Activated naive CD4-positive, alpha-beta T cell treated with anti-CD3 and anti-CD28 coated beads, Interleukin-2, amount 10 ng/mL, durations not matched to agents 5 hours and 36 hours (primary cell): ENCODE results near the gene OTOR. TPM values are rescaled to one million over a fixed set of nuclear protein-coding genes. Genes with fewer than 3 reads are reported as not detected.

Experiments
- total RNA-seq, 2 experiments: library from RNA; stranded (reverse); gene quantifications; one replicate each; pipeline ENCODE4 v1.2.3, GENCODE V29; 2021

The OTOR gene, protein sequence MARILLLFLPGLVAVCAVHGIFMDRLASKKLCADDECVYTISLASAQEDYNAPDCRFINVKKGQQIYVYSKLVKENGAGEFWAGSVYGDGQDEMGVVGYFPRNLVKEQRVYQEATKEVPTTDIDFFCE
- not detected for total RNA-seq

DNA sequence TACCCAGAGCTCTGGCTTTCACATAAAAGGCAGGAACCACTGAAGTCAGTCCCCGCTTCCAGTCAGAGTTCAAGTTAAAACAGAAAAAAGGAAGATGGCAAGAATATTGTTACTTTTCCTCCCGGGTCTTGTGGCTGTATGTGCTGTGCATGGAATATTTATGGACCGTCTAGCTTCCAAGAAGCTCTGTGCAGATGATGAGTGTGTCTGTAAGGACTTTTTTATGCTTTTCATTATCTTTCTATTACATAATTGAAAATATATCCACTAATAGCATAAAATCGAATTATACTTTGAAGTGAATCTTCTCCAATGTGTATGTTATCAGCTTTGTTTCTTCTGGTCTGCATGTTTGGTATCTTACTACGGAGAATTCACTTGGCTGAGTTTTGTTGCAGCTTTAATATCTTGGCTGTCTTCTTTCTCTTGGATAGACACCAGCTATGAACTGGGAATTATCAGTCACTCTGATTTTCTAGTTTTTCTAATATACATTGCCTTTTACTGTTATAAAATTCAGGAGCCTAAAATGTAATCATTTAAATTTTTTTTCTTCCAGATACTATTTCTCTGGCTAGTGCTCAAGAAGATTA, at the start of gene OTOR:
TSS of gene OTOR (plus strand) at position 51 of the 593 bp plus-strand sequence. CDS start at position 95, 44 bp downstream.

DNA sequence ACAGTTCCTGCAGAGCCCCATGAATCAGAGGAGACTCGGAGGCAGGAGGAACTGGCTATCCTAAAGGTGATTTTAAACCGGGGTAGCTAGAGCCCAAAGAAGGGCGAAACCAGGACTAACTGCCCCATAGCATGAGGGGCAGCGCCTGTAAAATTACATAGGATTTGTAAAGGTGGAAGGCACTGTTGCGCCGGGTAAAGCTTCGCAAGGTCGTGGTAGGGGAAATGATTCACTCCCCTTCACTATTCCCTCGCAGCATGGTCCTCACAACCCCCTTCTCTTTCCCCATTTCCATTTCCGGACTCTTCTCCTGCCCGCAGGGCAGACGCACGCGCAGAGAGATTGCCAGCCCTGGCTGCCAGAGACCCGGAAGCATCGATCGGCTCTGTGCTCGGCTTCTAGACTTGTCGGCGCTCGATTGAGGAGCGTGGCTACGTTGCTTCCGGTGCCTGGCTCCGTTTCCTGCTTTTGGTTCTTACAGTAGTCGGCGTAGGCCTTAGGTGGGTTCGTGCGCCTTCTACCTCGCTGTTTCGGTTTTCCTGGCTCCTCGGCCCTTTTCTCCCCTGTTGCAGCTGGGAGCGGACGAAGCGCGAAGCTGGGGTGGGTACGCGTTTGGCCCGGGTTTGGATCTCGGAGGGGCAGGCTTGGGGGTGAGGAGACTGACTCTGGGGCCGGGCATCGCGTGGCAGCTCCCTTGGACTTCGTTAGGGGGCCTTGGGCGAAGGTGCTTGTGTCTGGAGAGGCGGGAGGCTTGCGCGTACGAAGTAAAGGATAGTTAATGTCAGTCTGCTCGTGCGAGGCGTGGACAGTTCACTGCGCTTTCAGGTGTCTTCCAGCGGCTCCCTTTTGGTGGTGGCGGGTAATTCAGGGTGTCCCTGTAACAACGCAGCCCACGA, 18.3 kb upstream of the OTOR start, which contains the start of gene SNRPB2:
TSS of gene SNRPB2 (plus strand) at position 462 of the 896 bp plus-strand sequence. CDS start 1,677 bp downstream, outside the sequence.

Other genes with a start within 250 kb of the OTOR start
- 1 to 10 TPM; 6.8 to 7.5 TPM for gene KIF16B, start 174.9 kb upstream of the OTOR start, total RNA-seq
- gene SNRPB2, start 18.3 kb upstream of the OTOR start, total RNA-seq = 10 to 100 TPM; 68.1 to 70.2 TPM